ENCODE data around the gene TPSG1.

Gene TPSG1

GRCh38 chr16:1262210-1262845, 37.3 kb upstream of the TPSG1 start:
- no peak for TF ChIP-seq CTCF (IDR thresholded peaks at IDR 0.05; ENCODE audit: unreplicated experiment in 3 of 3)
- Mint-ChIP-seq H3K4me1 (peaks cover 7% of the 10 kb centered on the region), H3K4me3 (no peak overlapping the region), H3K36me3 (ENCODE audit: low read depth) (no peaks in the 10 kb centered on the region), H3K27me3 (ENCODE audit: low read depth) (peaks cover 43% of the 10 kb centered on the region), H3K27ac (no peak overlapping the region), H3K9me3 (peaks cover 3% of the 10 kb centered on the region)

- H3K36me3 Mint-ChIP-seq (ENCODE audit: low read depth), result no peaks in the 10 kb centered on the region
- H3K27me3 Mint-ChIP-seq (ENCODE audit: low read depth), result peaks cover 46% of the 10 kb centered on the region
- no peak overlapping the region for H3K4me3 Mint-ChIP-seq
- H3K4me1 Mint-ChIP-seq, result peaks cover 7% of the 10 kb centered on the region
- peaks cover 3% of the 10 kb centered on the region for H3K9me3 Mint-ChIP-seq
- TF ChIP-seq CTCF (IDR thresholded peaks at IDR 0.05; ENCODE audit: unreplicated experiment in 3 of 3), result no peak
- H3K27ac Mint-ChIP-seq, result no peak overlapping the region
Observed at GRCh38 chr16:1261131-1261892, 36.2 kb upstream of the TPSG1 start.

- H3K4me3 Mint-ChIP-seq, result no peak overlapping the region
- peaks cover 3% of the 10 kb centered on the region for H3K9me3 Mint-ChIP-seq
- H3K27me3 Mint-ChIP-seq (ENCODE audit: low read depth), result peaks cover 41% of the 10 kb centered on the region
- no peak for TF ChIP-seq CTCF (IDR thresholded peaks at IDR 0.05; ENCODE audit: unreplicated experiment in 3 of 3)
- peaks cover 7% of the 10 kb centered on the region for H3K4me1 Mint-ChIP-seq
- no peak overlapping the region for H3K27ac Mint-ChIP-seq
- H3K36me3 Mint-ChIP-seq (ENCODE audit: low read depth), result no peaks in the 10 kb centered on the region
Observed at GRCh38 chr16:1260101-1260680, 35.1 kb upstream of the TPSG1 start.

- H3K9me3 Mint-ChIP-seq, result peaks cover 3% of the 10 kb centered on the region
- no peak for TF ChIP-seq CTCF (IDR thresholded peaks at IDR 0.05; ENCODE audit: unreplicated experiment in 3 of 3)
- no peak overlapping the region for H3K27ac Mint-ChIP-seq
- peaks cover 7% of the 10 kb centered on the region for H3K4me1 Mint-ChIP-seq
- H3K36me3 Mint-ChIP-seq (ENCODE audit: low read depth), result no peaks in the 10 kb centered on the region
- no peak overlapping the region for H3K4me3 Mint-ChIP-seq
- peaks cover 41% of the 10 kb centered on the region for H3K27me3 Mint-ChIP-seq (ENCODE audit: low read depth)
Observed at GRCh38 chr16:1259760-1260068, 34.6 kb upstream of the TPSG1 start.

GRCh38 chr16:1258906-1259759, 34.1 kb upstream of the TPSG1 start:
- no peak for TF ChIP-seq CTCF (IDR thresholded peaks at IDR 0.05; ENCODE audit: unreplicated experiment in 3 of 3)
- Mint-ChIP-seq H3K36me3 (ENCODE audit: low read depth) (no peaks in the 10 kb centered on the region), H3K27ac (peak overlapping the region in 2 of 3 experiments; percentile 31 to 60), H3K4me3 (peak overlapping the region; percentile 32 to 67 (median 61)), H3K9me3 (no peaks in the 10 kb centered on the region), H3K27me3 (ENCODE audit: low read depth) (peaks cover 37% of the 10 kb centered on the region), H3K4me1 (peaks cover 1% of the 10 kb centered on the region)
